GM19193 (cell line): ENCODE data around the gene PPP2R5C.

Experiments used
- POLR2A ChIP-seq: IDR thresholded peaks from 4 replicates; pipeline ENCODE4 v1.6.1; 2011; ENCODE audit not compliant: insufficient read depth, insufficient read length; ENCODE audit errors: extremely low read depth

PPP2R5C gene

GRCh38 chr14:101762530-101763101 is 1.1 kb downstream of the PPP2R5C start:
- no peak for TF ChIP-seq POLR2A

GRCh38 chr14:101763941-101764709 is 2.6 kb downstream of the PPP2R5C start:
- no peak for TF ChIP-seq POLR2A

GRCh38 chr14:101767618-101768362 is 6.3 kb downstream of the PPP2R5C start:
- TF ChIP-seq POLR2A = no peak

- TF ChIP-seq POLR2A = no peak
Observed at GRCh38 chr14:101770183-101770582, 8.7 kb downstream of the PPP2R5C start.

GRCh38 chr14:101772770-101773169 is 11.3 kb downstream of the PPP2R5C start:
- no peak for TF ChIP-seq POLR2A

- no peak for TF ChIP-seq POLR2A
Observed at GRCh38 chr14:101773378-101773777, 11.9 kb downstream of the PPP2R5C start.

GRCh38 chr14:101774006-101774795 is 12.7 kb downstream of the PPP2R5C start:
- no peak for TF ChIP-seq POLR2A

GRCh38 chr14:101774814-101775213 is 13.3 kb downstream of the PPP2R5C start:
- TF ChIP-seq POLR2A = no peak

- TF ChIP-seq POLR2A = no peak
Observed at GRCh38 chr14:101775826-101776225, 14.3 kb downstream of the PPP2R5C start.

- TF ChIP-seq POLR2A = no peak
Observed at GRCh38 chr14:101776344-101776743, 14.8 kb downstream of the PPP2R5C start.

- TF ChIP-seq POLR2A = no peak
Observed at GRCh38 chr14:101780390-101780789, 18.9 kb downstream of the PPP2R5C start.

DNA sequence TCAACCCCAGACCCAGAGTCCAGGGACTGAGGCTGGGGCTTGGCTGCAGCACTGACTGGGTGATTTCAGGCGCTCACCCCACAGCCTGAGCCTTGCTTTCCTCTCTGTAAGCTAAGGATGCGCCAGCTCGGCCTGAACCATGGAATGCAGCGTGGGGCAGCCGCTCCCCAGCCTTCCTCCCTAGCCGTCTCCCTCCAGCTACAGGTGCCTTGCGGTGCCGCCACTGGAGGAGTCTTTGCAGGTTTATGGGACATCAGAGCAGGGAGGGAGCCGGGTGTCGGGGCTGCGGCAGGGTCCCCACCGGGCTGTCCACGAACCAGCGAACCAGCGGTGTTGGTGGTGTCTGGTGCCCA is 19.4 kb downstream of the PPP2R5C start:
- TF ChIP-seq POLR2A = no peak

DNA sequence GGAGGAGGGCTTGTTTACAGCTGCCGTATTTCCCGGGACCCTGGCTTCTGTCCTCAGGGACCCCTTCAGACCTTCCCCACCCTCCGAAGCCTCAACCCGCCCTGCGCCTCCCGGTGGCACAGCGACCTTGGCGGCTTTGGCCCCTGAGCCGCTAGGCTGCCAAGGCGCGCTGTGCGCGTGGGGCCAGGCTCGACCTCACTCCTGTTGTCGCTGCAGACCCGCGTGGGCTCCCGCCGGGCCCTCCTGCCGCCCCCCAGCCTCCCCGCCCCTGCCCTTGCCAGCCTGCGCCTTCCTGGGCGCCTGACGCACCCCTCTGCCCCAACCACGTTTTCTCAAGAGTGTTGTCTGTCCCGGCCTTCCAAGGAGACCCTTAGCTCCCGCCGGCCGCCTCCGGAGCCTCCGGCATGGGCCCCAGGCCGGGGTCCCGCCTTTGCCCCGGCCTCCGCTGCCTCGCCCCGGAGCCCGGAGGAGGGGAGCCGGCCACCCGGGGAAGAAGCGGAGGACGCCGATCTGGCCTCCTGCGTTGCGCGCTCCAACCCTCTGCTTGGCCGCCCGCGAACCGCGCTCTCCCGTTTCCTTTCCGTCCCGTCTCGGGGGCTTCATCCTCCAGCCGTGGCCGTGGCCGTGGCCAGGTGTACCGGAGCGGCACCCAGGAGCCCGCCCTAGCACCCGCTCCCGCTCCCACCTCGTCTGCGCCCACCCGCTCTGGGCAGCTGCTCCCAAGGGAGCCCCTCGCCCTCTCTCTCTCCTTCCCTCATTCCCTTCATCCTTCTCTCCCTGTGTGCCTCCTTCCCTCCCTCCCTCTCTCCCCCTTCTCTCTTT is 19.9 kb downstream of the PPP2R5C start:
- no peak for TF ChIP-seq POLR2A
